ELF-1 (cell line): ENCODE data around the gene GDI2.

Experiments
- DNase-seq: peaks from one replicate; pipeline ENCODE4 v3.0.0-alpha.2; 2016; ENCODE audit warnings: low read depth, low spot score

The GDI2 gene

GRCh38 chr10:5742116-5742515 lies 71.1 kb downstream of the GDI2 start:
- no peak for DNase-seq

GRCh38 chr10:5741276-5741675 lies 72.0 kb downstream of the GDI2 start:
- DNase-seq: no peak

GRCh38 chr10:5738427-5738826 lies 74.8 kb downstream of the GDI2 start:
- no peak for DNase-seq

GRCh38 chr10:5737352-5737751 lies 75.9 kb downstream of the GDI2 start:
- DNase-seq: peak; percentile 36

GRCh38 chr10:5736591-5736990 lies 76.6 kb downstream of the GDI2 start:
- DNase-seq: no peak

GRCh38 chr10:5735119-5735518 lies 78.1 kb downstream of the GDI2 start:
- DNase-seq: no peak

DNA sequence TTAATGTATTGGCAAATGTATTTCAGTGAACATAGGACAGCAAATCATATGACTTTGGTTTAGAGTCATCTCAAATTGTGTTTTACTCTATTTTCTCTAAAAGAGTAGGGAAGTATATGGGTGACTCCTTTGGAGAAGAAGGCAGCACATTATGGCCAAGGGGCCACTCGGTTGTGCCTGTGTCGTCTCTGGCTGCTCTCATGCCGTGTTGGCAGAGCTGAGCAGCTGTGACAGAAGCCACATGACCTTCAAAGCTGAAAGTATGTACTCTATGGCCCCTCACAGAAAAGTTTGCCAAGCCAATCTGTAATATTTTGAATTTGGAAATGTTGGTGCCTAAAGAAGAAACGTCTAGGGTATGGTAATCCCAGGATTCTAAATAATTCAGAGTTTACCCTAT lies 81.1 kb downstream of the GDI2 start:
- no peak for DNase-seq

GRCh38 chr10:5731559-5731958 lies 81.7 kb downstream of the GDI2 start:
- no peak for DNase-seq

DNA sequence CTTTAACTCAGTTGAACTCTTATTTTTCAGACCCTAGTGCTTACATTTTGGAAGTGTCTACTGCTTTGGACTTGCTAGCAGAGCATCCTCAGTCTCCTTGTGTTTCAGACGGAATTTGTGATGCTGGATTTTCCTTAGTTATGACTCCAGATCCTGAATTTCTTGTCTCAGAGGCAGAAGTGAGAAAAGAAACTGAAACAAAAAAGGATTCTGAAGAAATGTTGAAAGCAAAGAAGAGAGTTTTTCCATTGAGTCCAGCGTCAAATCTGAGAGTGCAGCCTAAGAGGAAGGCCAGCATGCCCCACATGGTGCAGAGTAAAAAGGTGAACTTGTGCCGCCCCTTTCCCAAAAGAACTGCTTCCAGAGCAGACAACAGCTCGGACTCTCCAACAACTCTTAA lies 82.5 kb downstream of the GDI2 start:
- DNase-seq: no peak

GRCh38 chr10:5723692-5724091 lies 89.5 kb downstream of the GDI2 start:
- DNase-seq: no peak

DNA sequence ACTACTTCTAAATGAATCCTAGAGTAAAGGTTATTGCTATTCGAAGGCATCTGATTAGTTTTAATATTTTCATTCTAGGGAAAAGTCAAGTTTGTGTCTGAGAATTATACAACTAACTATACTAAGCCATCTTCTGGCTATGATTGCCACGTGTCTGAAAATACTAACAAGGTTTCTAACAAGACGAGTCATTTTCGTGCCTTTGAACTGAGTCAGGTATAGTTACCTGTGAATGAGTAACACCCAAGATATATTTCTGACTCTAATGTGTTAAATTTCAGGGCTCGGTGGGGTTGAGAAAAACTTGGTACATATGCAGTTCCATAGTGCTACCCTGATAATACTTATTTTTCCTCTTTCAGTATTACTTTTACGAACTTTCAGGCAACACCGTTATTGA lies 93.1 kb downstream of the GDI2 start:
- no peak for DNase-seq

GRCh38 chr10:5719546-5719945 lies 93.7 kb downstream of the GDI2 start:
- no peak for DNase-seq
